Colonic mucosa (tissue), 4 donors: ENCODE measurements around the gene COQ8A. TPM values are rescaled to one million over a fixed set of nuclear protein-coding genes. Genes with fewer than 3 reads are reported as not detected.

Experiments
- DNase-seq: peaks from one replicate; pipeline ENCODE4 v3.0.0-alpha.2; 2020
- H3K27ac ChIP-seq: fragments of 200-600 bp; one replicate; pipeline ENCODE4 v1.8.0; 2021
- H3K27me3 ChIP-seq: fragments of 200-600 bp; one replicate; pipeline ENCODE4 v1.8.0; 2021
- H3K36me3 ChIP-seq: fragments of 200-600 bp; one replicate; pipeline ENCODE4 v1.8.0; 2021
- H3K4me1 ChIP-seq: fragments of 200-600 bp; one replicate; pipeline ENCODE4 v1.8.0; 2021; ENCODE audit warnings: mild to moderate bottlenecking
- H3K4me3 ChIP-seq: fragments of 200-600 bp; one replicate; pipeline ENCODE4 v1.8.0; 2021
- H3K9ac ChIP-seq, 2 donors: one replicate each; pipeline ENCODE4 v1.7.0; 2013; ENCODE audit warnings: control low read depth in 2 of 2, low read depth in 2 of 2, low read length in 2 of 2
- H3K9me3 ChIP-seq: fragments of 200-600 bp; one replicate; pipeline ENCODE4 v1.8.0; 2021
- CTCF ChIP-seq: fragments of 200-600 bp; IDR thresholded peaks from one replicate; pipeline ENCODE4 v1.8.0; 2022; ENCODE audit warnings: antibody characterized with exemption, mild to moderate bottlenecking
- intact Hi-C: fragments of 100-400 bp; cut with DNase I; formaldehyde crosslinking; loops from one replicate; pipeline ENCODE4 v1.14.1; 2022
- total RNA-seq, 2 donors: library from RNA; stranded (reverse); fragmentation: NEBNext Ultra II Directional in 1 of 2; extraction: Animal tissue kit (Norgen Biotek cat#: 25700) in 1 of 2; gene quantifications; one replicate each; pipeline ENCODE4 v1.2.1, GENCODE V29; 2021
- donor health status: healthy.
- donor health status: DM: no; HTN: no; CAD: no.
- donor health status: DM: no; HTN: no; CAD: no.

COQ8A gene
- total RNA-seq, 2 donors from 2014 or later, result 56.3 to 58.1 TPM

- no peaks in the 10 kb centered on the region for H3K9me3 ChIP-seq
- no peak overlapping the region for H3K9ac ChIP-seq
- H3K27me3 ChIP-seq, result no peaks in the 10 kb centered on the region
- H3K27ac ChIP-seq, result no peak overlapping the region
- TF ChIP-seq CTCF, result no peak
- H3K36me3 ChIP-seq, result peaks cover 7% of the 10 kb centered on the region
- intact Hi-C loops, result no loop called here
- no peak for DNase-seq
- H3K4me1 ChIP-seq, result peaks cover 1% of the 10 kb centered on the region
- no peak overlapping the region for H3K4me3 ChIP-seq
Measured at GRCh38 chr1:226982451-226983177, 42.5 kb downstream of the COQ8A start.

- Histone ChIP-seq H3K4me1 (peaks cover 3% of the 10 kb centered on the region), H3K27ac (no peak overlapping the region), H3K36me3 (peaks cover 7% of the 10 kb centered on the region), H3K9ac (no peak overlapping the region), H3K27me3 (no peaks in the 10 kb centered on the region), H3K9me3 (no peaks in the 10 kb centered on the region), H3K4me3 (no peak overlapping the region)
- DNase-seq, result no peak
- intact Hi-C loops, result no loop called here
- no peak for TF ChIP-seq CTCF
Measured at GRCh38 chr1:226983247-226983991, 43.3 kb downstream of the COQ8A start.

- intact Hi-C loops, result no loop called here
- Histone ChIP-seq H3K9ac (no peak overlapping the region), H3K27ac (no peak overlapping the region), H3K36me3 (peaks cover 7% of the 10 kb centered on the region), H3K4me3 (no peak overlapping the region), H3K9me3 (no peaks in the 10 kb centered on the region), H3K27me3 (no peaks in the 10 kb centered on the region), H3K4me1 (peaks cover 5% of the 10 kb centered on the region)
- TF ChIP-seq CTCF, result no peak
- DNase-seq, result no peak
Measured at GRCh38 chr1:226983992-226984364, 43.9 kb downstream of the COQ8A start.

- no peak overlapping the region for H3K4me3 ChIP-seq
- peaks cover 12% of the 10 kb centered on the region for H3K4me1 ChIP-seq
- intact Hi-C loops, result loop anchor here (5.0 kb wide), 1 partner anchor 37 kb away; no protein-coding TSS in a partner anchor
- no peak overlapping the region for H3K9ac ChIP-seq
- TF ChIP-seq CTCF, result no peak
- H3K27ac ChIP-seq, result no peak overlapping the region
- peaks cover 7% of the 10 kb centered on the region for H3K36me3 ChIP-seq
- H3K9me3 ChIP-seq, result no peaks in the 10 kb centered on the region
- H3K27me3 ChIP-seq, result no peaks in the 10 kb centered on the region
- peak; percentile 20 for DNase-seq
Measured at GRCh38 chr1:226984521-226985238, 44.6 kb downstream of the COQ8A start.

GRCh38 chr1:226985239-226985838 is 45.2 kb downstream of the COQ8A start:
- Histone ChIP-seq H3K9ac (no peak overlapping the region), H3K27ac (no peak overlapping the region), H3K36me3 (peaks cover 7% of the 10 kb centered on the region), H3K4me1 (peaks cover 16% of the 10 kb centered on the region), H3K9me3 (no peaks in the 10 kb centered on the region), H3K4me3 (no peak overlapping the region), H3K27me3 (no peaks in the 10 kb centered on the region)
- no peak for TF ChIP-seq CTCF
- no peak for DNase-seq
- intact Hi-C loops, result loop anchor here (5.0 kb wide), 1 partner anchor 38 kb away; no protein-coding TSS in a partner anchor
